ENCODE results near the gene SNIP1.

The SNIP1 gene

GRCh38 chr1:37553927-37554808, at the start of gene SNIP1:
Gene SNIP1 (minus strand): TSS chr1:37554293. CDS start chr1:37554229, 64 bp downstream.
- no peak for TF ChIP-seq CTCF (conservative IDR thresholded peaks at IDR 0.05; ENCODE audit: control insufficient read depth, insufficient read depth, low read depth, low read length)
- peak; percentile 90 for DNase-seq (ENCODE audit: low read depth)
- peak within 1 kb of the TSS; percentile 84 for H3K4me3 ChIP-seq (ENCODE audit: control insufficient read depth, low read depth, low read length)

- DNase-seq (ENCODE audit: low read depth): peak; percentile 37
- TF ChIP-seq CTCF (conservative IDR thresholded peaks at IDR 0.05; ENCODE audit: control insufficient read depth, insufficient read depth, low read depth, low read length): peak; percentile 69
- no peak overlapping the region for H3K4me3 ChIP-seq (ENCODE audit: control insufficient read depth, low read depth, low read length)
Observed at GRCh38 chr1:37602750-37603694, 48.9 kb upstream of the SNIP1 start.

- DNase-seq (ENCODE audit: low read depth): no peak
- H3K4me3 ChIP-seq (ENCODE audit: control insufficient read depth, low read depth, low read length): no peak overlapping the region
- TF ChIP-seq CTCF (conservative IDR thresholded peaks at IDR 0.05; ENCODE audit: control insufficient read depth, insufficient read depth, low read depth, low read length): no peak
Observed at GRCh38 chr1:37601441-37601840, 47.3 kb upstream of the SNIP1 start.

GRCh38 chr1:37599940-37600339, 45.8 kb upstream of the SNIP1 start:
- no peak for TF ChIP-seq CTCF (conservative IDR thresholded peaks at IDR 0.05; ENCODE audit: control insufficient read depth, insufficient read depth, low read depth, low read length)
- H3K4me3 ChIP-seq (ENCODE audit: control insufficient read depth, low read depth, low read length): no peak overlapping the region

GRCh38 chr1:37596182-37596667, 42.1 kb upstream of the SNIP1 start:
- no peak for DNase-seq (ENCODE audit: low read depth)

More at GRCh38 chr1:37599940-37600339, 45.8 kb upstream of the SNIP1 start:
- DNase-seq (ENCODE audit: low read depth): no peak

More at GRCh38 chr1:37596182-37596667, 42.1 kb upstream of the SNIP1 start:
- no peak for TF ChIP-seq CTCF (conservative IDR thresholded peaks at IDR 0.05; ENCODE audit: control insufficient read depth, insufficient read depth, low read depth, low read length)
- H3K4me3 ChIP-seq (ENCODE audit: control insufficient read depth, low read depth, low read length): peak overlapping the region; percentile 99
